ENCODE results near the gene MRI1. TPM values are rescaled to one million over a fixed set of nuclear protein-coding genes. Genes with fewer than 3 reads are reported as not detected.
A peak's percentile ranks its signal among the peaks of the same experiment; 100 is the strongest.
"Not testable (repeated sequence)": the region's sequence is repeated elsewhere in the genome, so short reads cannot be mapped to it uniquely, and the experiment has no call there.

Gene MRI1
- total RNA-seq, 4 donors from 2014 or later = 51.5 to 122 (median 69.6) TPM

GRCh38 chr19:13748169-13748828 is 16.0 kb upstream of the MRI1 start:
- no peak for TF ChIP-seq EP300 (IDR thresholded peaks at IDR 0.05)
- TF ChIP-seq POLR2A (IDR thresholded peaks at IDR 0.05) = no peak
- no peak for TF ChIP-seq CTCF (IDR thresholded peaks at IDR 0.05)
- no peak for TF ChIP-seq POLR2AphosphoS5 (IDR thresholded peaks at IDR 0.05)
- peak overlapping the region; percentile 92 for H3K4me3 ChIP-seq
- H3K27me3 ChIP-seq = no peaks in the 10 kb centered on the region
- no peak for DNase-seq (ENCODE audit: low spot score in 2 of 2)
- peaks cover 19% of the 10 kb centered on the region for H3K36me3 ChIP-seq
- peak overlapping the region; percentile 92 for H3K27ac ChIP-seq
- H3K4me1 ChIP-seq = peaks cover 16% of the 10 kb centered on the region
- WGBS = 2% methylated on average over 24 of the region's 25 CpGs
- H3K9me3 ChIP-seq = no peaks in the 10 kb centered on the region

GRCh38 chr19:13751436-13751835 is 12.9 kb upstream of the MRI1 start:
- TF ChIP-seq CTCF (IDR thresholded peaks at IDR 0.05) = no peak
- no peak for TF ChIP-seq POLR2AphosphoS5 (IDR thresholded peaks at IDR 0.05)
- TF ChIP-seq POLR2A (IDR thresholded peaks at IDR 0.05) = no peak
- no peak for TF ChIP-seq EP300 (IDR thresholded peaks at IDR 0.05)
- peaks cover 16% of the 10 kb centered on the region for H3K4me1 ChIP-seq
- no peaks in the 10 kb centered on the region for H3K9me3 ChIP-seq
- H3K27me3 ChIP-seq = no peaks in the 10 kb centered on the region
- peaks cover 51% of the 10 kb centered on the region for H3K36me3 ChIP-seq
- WGBS = 86% methylated on average over 16 of the region's 16 CpGs
- no peak overlapping the region for H3K4me3 ChIP-seq
- no peak overlapping the region for H3K27ac ChIP-seq
- DNase-seq (ENCODE audit: low spot score in 2 of 2) = no peak

- not testable (repeated sequence) for H3K4me3 ChIP-seq; DNase-seq (ENCODE audit: low spot score in 2 of 2); H3K27ac ChIP-seq; H3K27me3 ChIP-seq; H3K9me3 ChIP-seq
- Histone ChIP-seq H3K4me1 (peaks cover 10% of the 10 kb centered on the region), H3K36me3 (peaks cover 72% of the 10 kb centered on the region)
- 90% methylated on average over 7 of the region's 7 CpGs for WGBS
These were observed 10.7 kb upstream of the MRI1 start for GRCh38 chr19:13753622-13754021.

GRCh38 chr19:13756210-13756609 is 8.1 kb upstream of the MRI1 start:
- H3K27ac ChIP-seq = no peak overlapping the region
- H3K27me3 ChIP-seq = no peaks in the 10 kb centered on the region
- H3K4me1 ChIP-seq = no peaks in the 10 kb centered on the region
- WGBS = 99% methylated on average over 9 of the region's 9 CpGs
- H3K9me3 ChIP-seq = no peaks in the 10 kb centered on the region
- peaks cover 98% of the 10 kb centered on the region for H3K36me3 ChIP-seq
- DNase-seq (ENCODE audit: low spot score in 2 of 2) = no peak
- no peak overlapping the region for H3K4me3 ChIP-seq
- TF ChIP-seq POLR2A (IDR thresholded peaks at IDR 0.05) (no peak), EP300 (IDR thresholded peaks at IDR 0.05) (no peak), CTCF (IDR thresholded peaks at IDR 0.05) (no peak), POLR2AphosphoS5 (IDR thresholded peaks at IDR 0.05) (no peak)

GRCh38 chr19:13757805-13758772 is 6.2 kb upstream of the MRI1 start:
- no peaks in the 10 kb centered on the region for H3K9me3 ChIP-seq
- no peak overlapping the region for H3K4me3 ChIP-seq
- no peak overlapping the region for H3K27ac ChIP-seq
- no peak for TF ChIP-seq POLR2A (IDR thresholded peaks at IDR 0.05)
- no peak for TF ChIP-seq EP300 (IDR thresholded peaks at IDR 0.05)
- no peak for TF ChIP-seq POLR2AphosphoS5 (IDR thresholded peaks at IDR 0.05)
- TF ChIP-seq CTCF (IDR thresholded peaks at IDR 0.05) = no peak
- H3K27me3 ChIP-seq = no peaks in the 10 kb centered on the region
- peaks cover 100% of the 10 kb centered on the region for H3K36me3 ChIP-seq
- DNase-seq (ENCODE audit: low spot score in 2 of 2) = no peak
- 76% methylated on average over 13 of the region's 15 CpGs for WGBS
- no peaks in the 10 kb centered on the region for H3K4me1 ChIP-seq

All from suprapubic skin (tissue), 4 donors.